Parathyroid adenoma (tissue), 2 donors: ENCODE data around the gene TNFRSF19.

ENCODE experiments used
- H2AFZ ChIP-seq: fragments of 300-600 bp; sonication (generic); one replicate; pipeline ENCODE4 v1.7.0; 2017; ENCODE audit warnings: antibody characterized with exemption, mild to moderate bottlenecking
- H3K27ac ChIP-seq: fragments of 300-600 bp; sonication (generic); one replicate; pipeline ENCODE4 v1.7.0; 2017
- H3K27me3 ChIP-seq: fragments of 300-600 bp; sonication (generic); one replicate; pipeline ENCODE4 v1.7.0; 2017; ENCODE audit warnings: low read length; ENCODE audit not compliant: control insufficient read depth, insufficient read depth
- H3K36me3 ChIP-seq: fragments of 300-600 bp; sonication (generic); one replicate; pipeline ENCODE4 v1.7.0; 2017; ENCODE audit warnings: low read length; ENCODE audit not compliant: control insufficient read depth, insufficient read depth
- H3K4me1 ChIP-seq: fragments of 300-600 bp; sonication (generic); one replicate; pipeline ENCODE4 v1.7.0; 2017; ENCODE audit warnings: control low read depth
- H3K4me2 ChIP-seq: fragments of 300-600 bp; sonication (generic); one replicate; pipeline ENCODE4 v1.7.0; 2017; ENCODE audit warnings: low read length
- H3K4me3 ChIP-seq: fragments of 300-600 bp; sonication (generic); one replicate; pipeline ENCODE4 v1.7.0; 2017; ENCODE audit warnings: low read depth, low read length
- H3K79me2 ChIP-seq: fragments of 300-600 bp; sonication (generic); one replicate; pipeline ENCODE4 v1.7.0; 2017; ENCODE audit warnings: control low read depth
- H3K9ac ChIP-seq: fragments of 300-600 bp; sonication (generic); one replicate; pipeline ENCODE4 v1.7.0; 2017; ENCODE audit warnings: mild to moderate bottlenecking
- H3K9me3 ChIP-seq: fragments of 300-600 bp; sonication (generic); one replicate; pipeline ENCODE4 v1.7.0; 2017; ENCODE audit warnings: low read length; ENCODE audit not compliant: control insufficient read depth
- TF ChIP-seq, protein P1 (sequence below): fragments of 300-600 bp; sonication (generic); IDR thresholded peaks from one replicate; pipeline ENCODE4 v1.7.0; 2017; ENCODE audit warnings: antibody characterized with exemption, mild to moderate bottlenecking
- donor health status: primary hyperparathyroidism.

TNFRSF19 gene

DNA sequence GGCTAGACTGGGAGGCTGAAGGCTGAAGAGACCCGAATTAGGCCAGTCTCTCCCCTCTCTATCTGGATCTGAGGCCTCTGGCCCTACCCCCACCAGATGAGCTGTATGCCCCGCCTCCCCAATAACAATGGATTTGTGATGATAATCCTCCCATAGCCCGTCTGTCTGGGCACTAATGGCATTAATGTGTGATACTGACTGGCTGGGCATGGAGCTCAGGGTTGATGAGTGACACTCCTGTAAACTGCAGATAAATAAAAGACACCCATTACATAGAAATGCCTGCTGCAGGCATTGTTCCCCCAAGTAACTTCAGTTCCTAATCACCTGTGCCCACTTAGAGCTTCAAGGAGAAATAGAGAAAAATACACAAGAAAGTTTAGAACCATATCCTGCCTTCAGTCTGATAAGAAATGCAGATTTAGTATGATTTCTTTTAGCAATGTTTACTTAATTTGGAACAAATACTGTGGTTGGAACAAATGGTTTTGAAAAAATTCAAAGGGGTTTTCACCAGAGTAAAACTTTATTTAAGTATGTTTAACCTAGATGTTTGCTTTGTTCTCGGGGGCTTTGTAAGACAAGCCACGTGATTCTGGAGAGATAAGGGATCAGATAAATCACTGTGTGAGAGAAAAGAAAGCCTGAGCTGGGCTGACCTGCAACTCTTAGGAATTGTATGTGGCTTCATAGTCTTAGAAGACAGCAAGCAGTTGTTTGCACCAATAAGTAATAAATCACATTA, 60.3 kb downstream of the TNFRSF19 start:
- Histone ChIP-seq H3K27me3 (no peaks in the 10 kb centered on the region), H2AFZ (no peak overlapping the region), H3K9me3 (no peaks in the 10 kb centered on the region), H3K79me2 (no peaks in the 10 kb centered on the region), H3K4me3 (no peak overlapping the region), H3K4me2 (no peak overlapping the region), H3K4me1 (no peaks in the 10 kb centered on the region), H3K36me3 (no peaks in the 10 kb centered on the region), H3K27ac (no peak overlapping the region), H3K9ac (no peak overlapping the region)
- TF ChIP-seq, protein P1, sequence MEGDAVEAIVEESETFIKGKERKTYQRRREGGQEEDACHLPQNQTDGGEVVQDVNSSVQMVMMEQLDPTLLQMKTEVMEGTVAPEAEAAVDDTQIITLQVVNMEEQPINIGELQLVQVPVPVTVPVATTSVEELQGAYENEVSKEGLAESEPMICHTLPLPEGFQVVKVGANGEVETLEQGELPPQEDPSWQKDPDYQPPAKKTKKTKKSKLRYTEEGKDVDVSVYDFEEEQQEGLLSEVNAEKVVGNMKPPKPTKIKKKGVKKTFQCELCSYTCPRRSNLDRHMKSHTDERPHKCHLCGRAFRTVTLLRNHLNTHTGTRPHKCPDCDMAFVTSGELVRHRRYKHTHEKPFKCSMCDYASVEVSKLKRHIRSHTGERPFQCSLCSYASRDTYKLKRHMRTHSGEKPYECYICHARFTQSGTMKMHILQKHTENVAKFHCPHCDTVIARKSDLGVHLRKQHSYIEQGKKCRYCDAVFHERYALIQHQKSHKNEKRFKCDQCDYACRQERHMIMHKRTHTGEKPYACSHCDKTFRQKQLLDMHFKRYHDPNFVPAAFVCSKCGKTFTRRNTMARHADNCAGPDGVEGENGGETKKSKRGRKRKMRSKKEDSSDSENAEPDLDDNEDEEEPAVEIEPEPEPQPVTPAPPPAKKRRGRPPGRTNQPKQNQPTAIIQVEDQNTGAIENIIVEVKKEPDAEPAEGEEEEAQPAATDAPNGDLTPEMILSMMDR, result no peak

DNA sequence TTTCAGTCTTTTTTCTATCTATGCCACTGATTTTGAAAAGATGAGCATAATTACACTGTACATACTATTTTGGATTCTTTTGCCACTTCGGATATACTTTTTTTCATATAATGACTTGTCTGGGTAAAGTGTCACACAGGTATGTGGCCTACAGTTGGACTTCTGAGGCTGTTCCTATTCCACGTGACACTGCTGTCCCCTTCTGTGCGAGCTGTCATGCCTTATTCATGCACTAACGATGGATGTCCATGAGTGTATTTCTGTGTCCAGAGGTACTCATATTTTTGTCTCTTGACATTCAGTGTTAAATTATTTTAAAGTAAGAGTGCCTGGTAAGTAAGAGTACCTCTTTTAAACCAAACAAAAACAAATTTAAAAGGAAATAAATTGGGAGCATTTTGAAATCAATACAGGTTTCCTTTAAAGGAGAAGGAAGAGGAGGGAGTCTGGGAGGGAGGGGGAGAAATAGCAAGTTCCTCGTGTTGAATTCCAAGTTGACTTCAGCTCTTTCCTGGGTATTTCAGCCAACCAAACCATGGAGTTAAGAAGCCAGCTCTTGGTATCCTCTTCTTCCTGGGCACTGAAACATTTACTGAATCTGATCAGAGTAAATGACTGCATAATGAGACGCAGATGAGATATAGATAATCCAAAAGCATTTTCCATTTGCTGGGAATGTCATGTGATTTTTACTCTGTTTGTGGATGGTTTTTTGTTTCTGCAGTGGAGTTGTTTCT, 61.3 kb downstream of the TNFRSF19 start:
- Histone ChIP-seq H3K4me3 (no peak overlapping the region), H3K27me3 (no peaks in the 10 kb centered on the region), H3K79me2 (no peaks in the 10 kb centered on the region), H3K27ac (no peak overlapping the region), H3K9me3 (no peaks in the 10 kb centered on the region), H3K36me3 (no peaks in the 10 kb centered on the region), H3K9ac (no peak overlapping the region), H3K4me1 (no peaks in the 10 kb centered on the region), H3K4me2 (no peak overlapping the region), H2AFZ (no peak overlapping the region)
- TF ChIP-seq, protein P1, result no peak

DNA sequence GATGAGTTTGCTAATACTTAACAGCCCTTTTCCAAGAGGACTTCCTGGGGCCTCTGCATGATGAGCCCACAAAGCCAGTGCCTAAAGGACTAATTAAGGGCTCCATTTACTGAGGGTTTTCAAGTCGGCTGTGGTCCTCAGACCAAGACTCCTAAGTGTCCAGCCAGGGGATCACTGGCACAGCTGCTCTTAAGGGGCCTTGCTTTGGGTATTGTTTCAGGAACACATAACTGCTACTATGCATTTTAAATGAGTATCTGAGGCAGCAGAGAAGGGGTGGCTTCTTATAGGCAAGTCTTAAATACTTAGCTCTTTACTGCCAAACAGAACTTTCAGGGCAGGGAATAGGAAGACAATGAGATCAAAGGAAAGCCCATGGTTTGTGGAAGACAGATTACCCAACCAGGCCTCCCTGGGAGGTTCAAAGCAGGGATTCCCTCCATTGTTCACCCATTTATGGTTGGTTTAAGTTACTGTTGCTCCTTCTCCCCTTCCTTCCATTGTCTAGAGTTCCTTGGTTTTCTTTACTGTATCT, 61.9 kb downstream of the TNFRSF19 start:
- no peak overlapping the region for H3K9ac ChIP-seq
- H3K9me3 ChIP-seq, result no peaks in the 10 kb centered on the region
- no peak overlapping the region for H3K27ac ChIP-seq
- H3K36me3 ChIP-seq, result no peaks in the 10 kb centered on the region
- TF ChIP-seq, protein P1, result no peak
- no peaks in the 10 kb centered on the region for H3K27me3 ChIP-seq
- H2AFZ ChIP-seq, result no peak overlapping the region
- no peak overlapping the region for H3K4me2 ChIP-seq
- no peaks in the 10 kb centered on the region for H3K79me2 ChIP-seq
- H3K4me1 ChIP-seq, result no peaks in the 10 kb centered on the region
- no peak overlapping the region for H3K4me3 ChIP-seq

DNA sequence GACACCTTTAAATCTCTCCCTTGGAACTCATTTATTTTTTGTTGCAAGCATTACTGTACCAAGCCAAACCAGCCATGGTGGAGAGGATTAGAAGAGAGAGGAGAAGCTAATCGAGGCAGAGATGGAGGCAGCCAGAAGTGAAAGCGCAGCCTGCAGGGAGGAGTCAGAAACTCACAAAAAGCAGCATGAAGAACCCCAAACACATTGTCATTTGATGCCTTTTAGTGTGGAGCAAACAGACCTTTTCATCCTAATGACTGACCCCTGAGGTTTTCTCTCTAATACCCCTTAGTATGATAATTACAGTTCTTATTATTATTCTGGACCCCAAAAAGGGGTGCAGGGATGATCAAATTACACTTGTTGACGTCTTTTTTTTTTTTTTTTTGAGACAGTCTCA, 62.5 kb downstream of the TNFRSF19 start:
- H3K4me3 ChIP-seq, result no peak overlapping the region
- H3K9me3 ChIP-seq, result no peaks in the 10 kb centered on the region
- no peaks in the 10 kb centered on the region for H3K36me3 ChIP-seq
- TF ChIP-seq, protein P1, result no peak
- no peak overlapping the region for H2AFZ ChIP-seq
- no peak overlapping the region for H3K9ac ChIP-seq
- H3K4me2 ChIP-seq, result no peak overlapping the region
- H3K4me1 ChIP-seq, result no peaks in the 10 kb centered on the region
- H3K27ac ChIP-seq, result no peak overlapping the region
- no peaks in the 10 kb centered on the region for H3K79me2 ChIP-seq
- no peaks in the 10 kb centered on the region for H3K27me3 ChIP-seq
